ENCODE data around the gene PHF24. TPM values are rescaled to one million over a fixed set of nuclear protein-coding genes. Genes with fewer than 3 reads are reported as not detected.

Gene PHF24
- total RNA-seq, 1 experiment from 2014 or later: 0.47 TPM

DNA sequence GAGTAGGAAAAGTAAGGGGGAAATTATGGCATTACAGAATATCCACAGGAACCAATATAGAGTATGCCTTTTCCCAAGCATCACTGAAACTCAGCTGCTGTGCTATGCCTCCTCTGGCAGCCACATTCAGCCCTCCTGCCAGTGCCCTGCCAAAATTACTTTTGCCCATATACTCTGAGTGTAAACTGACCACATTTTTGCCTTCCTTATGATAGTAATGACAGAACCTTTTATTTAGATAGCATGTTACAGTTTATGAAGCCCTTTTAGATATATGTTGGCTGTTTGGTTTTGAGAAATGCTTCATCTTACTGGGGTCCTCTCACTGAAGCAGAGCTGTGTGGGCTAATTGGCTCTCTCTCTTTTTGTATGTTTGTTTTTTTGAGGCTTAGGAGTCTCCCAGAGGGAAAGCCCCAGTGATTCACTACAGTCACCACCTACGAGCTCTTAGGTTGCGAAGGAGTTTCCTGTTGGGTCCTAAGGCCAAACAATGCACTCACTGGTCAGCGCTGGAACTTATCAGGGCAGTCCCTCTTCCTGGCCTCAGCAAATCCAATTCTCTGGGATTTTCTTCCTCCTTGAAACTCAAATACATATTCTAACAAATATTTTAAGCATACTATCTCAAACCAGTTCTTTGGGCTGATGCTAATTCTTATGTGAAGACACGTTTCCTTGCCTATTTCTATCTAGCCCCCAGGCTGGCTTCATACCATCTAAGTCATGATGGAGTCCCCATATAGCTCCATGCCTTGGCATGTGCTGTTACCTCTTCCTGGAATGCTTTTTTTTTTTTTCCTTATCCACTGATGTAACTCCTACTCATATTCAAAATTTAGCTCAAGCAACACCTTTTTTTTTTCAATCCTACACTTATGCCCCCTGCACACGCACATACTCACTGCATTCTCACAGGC lies 3.7 kb downstream of the PHF24 start:
- intact Hi-C loops (cut with micrococcal nuclease): no loop called here
- POLR2A ChIA-PET: interaction anchor here (1.0 kb wide), 1 partner anchor 33 kb away, joined by 3 read pairs; no protein-coding TSS in a partner anchor
- CTCF ChIA-PET: interaction anchor here (0.9 to 1.5 kb wide), 3 partner anchors 23 to 259 kb away, joined by 3 read pairs; no protein-coding TSS in a partner anchor
- H3K9ac ChIP-seq (ENCODE audit: low read length): no peak overlapping the region
- RAD21 ChIA-PET (ENCODE audit: low non-redundant PET in 1 of 2, low total read pairs in 2 of 2, uncharacterized antibody in 2 of 2, unreplicated experiment in 2 of 2): no interaction called here
- no peaks in the 10 kb centered on the region for H4K20me1 ChIP-seq (ENCODE audit: insufficient read depth)
- TF ChIP-seq, protein P1, sequence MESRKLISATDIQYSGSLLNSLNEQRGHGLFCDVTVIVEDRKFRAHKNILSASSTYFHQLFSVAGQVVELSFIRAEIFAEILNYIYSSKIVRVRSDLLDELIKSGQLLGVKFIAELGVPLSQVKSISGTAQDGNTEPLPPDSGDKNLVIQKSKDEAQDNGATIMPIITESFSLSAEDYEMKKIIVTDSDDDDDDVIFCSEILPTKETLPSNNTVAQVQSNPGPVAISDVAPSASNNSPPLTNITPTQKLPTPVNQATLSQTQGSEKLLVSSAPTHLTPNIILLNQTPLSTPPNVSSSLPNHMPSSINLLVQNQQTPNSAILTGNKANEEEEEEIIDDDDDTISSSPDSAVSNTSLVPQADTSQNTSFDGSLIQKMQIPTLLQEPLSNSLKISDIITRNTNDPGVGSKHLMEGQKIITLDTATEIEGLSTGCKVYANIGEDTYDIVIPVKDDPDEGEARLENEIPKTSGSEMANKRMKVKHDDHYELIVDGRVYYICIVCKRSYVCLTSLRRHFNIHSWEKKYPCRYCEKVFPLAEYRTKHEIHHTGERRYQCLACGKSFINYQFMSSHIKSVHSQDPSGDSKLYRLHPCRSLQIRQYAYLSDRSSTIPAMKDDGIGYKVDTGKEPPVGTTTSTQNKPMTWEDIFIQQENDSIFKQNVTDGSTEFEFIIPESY (IDR thresholded peaks at IDR 0.05; ENCODE audit: extremely low read depth, insufficient replicate concordance, low read length): no peak
- TF ChIP-seq, protein P2, sequence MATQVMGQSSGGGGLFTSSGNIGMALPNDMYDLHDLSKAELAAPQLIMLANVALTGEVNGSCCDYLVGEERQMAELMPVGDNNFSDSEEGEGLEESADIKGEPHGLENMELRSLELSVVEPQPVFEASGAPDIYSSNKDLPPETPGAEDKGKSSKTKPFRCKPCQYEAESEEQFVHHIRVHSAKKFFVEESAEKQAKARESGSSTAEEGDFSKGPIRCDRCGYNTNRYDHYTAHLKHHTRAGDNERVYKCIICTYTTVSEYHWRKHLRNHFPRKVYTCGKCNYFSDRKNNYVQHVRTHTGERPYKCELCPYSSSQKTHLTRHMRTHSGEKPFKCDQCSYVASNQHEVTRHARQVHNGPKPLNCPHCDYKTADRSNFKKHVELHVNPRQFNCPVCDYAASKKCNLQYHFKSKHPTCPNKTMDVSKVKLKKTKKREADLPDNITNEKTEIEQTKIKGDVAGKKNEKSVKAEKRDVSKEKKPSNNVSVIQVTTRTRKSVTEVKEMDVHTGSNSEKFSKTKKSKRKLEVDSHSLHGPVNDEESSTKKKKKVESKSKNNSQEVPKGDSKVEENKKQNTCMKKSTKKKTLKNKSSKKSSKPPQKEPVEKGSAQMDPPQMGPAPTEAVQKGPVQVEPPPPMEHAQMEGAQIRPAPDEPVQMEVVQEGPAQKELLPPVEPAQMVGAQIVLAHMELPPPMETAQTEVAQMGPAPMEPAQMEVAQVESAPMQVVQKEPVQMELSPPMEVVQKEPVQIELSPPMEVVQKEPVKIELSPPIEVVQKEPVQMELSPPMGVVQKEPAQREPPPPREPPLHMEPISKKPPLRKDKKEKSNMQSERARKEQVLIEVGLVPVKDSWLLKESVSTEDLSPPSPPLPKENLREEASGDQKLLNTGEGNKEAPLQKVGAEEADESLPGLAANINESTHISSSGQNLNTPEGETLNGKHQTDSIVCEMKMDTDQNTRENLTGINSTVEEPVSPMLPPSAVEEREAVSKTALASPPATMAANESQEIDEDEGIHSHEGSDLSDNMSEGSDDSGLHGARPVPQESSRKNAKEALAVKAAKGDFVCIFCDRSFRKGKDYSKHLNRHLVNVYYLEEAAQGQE (IDR thresholded peaks at IDR 0.05; ENCODE audit: low read depth): no peak
- TF ChIP-seq, protein P3, sequence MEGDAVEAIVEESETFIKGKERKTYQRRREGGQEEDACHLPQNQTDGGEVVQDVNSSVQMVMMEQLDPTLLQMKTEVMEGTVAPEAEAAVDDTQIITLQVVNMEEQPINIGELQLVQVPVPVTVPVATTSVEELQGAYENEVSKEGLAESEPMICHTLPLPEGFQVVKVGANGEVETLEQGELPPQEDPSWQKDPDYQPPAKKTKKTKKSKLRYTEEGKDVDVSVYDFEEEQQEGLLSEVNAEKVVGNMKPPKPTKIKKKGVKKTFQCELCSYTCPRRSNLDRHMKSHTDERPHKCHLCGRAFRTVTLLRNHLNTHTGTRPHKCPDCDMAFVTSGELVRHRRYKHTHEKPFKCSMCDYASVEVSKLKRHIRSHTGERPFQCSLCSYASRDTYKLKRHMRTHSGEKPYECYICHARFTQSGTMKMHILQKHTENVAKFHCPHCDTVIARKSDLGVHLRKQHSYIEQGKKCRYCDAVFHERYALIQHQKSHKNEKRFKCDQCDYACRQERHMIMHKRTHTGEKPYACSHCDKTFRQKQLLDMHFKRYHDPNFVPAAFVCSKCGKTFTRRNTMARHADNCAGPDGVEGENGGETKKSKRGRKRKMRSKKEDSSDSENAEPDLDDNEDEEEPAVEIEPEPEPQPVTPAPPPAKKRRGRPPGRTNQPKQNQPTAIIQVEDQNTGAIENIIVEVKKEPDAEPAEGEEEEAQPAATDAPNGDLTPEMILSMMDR (IDR thresholded peaks at IDR 0.05 in 2 of 3, conservative IDR thresholded peaks at IDR 0.05 in 1 of 3; ENCODE audit: borderline replicate concordance in 1 of 3, insufficient read depth in 1 of 3, low read depth in 2 of 3, low read length in 2 of 3): no peak
- no peak for TF ChIP-seq ZFX (IDR thresholded peaks at IDR 0.05)
- H3K9me2 ChIP-seq (ENCODE audit: insufficient read depth): no peaks in the 10 kb centered on the region
- DNase-seq (ENCODE audit: low read depth, low spot score) (no peak), ATAC-seq (no peak)
- no peaks in the 10 kb centered on the region for H3K79me2 ChIP-seq (ENCODE audit: insufficient read depth, low read length)
- no peaks in the 10 kb centered on the region for H3K9me3 ChIP-seq (ENCODE audit: control insufficient read depth in 1 of 2, insufficient read depth in 1 of 2, low read depth in 1 of 2, low read length in 2 of 2)
- no peaks in the 10 kb centered on the region for H3K36me3 ChIP-seq (ENCODE audit: control insufficient read depth in 1 of 2, insufficient read depth in 2 of 2, low read length in 2 of 2)
- H2AFZ ChIP-seq (ENCODE audit: low read depth, low read length, poor library complexity, severe bottlenecking): no peak overlapping the region
- H3K27ac ChIP-seq (ENCODE audit: low read depth, low read length): no peak overlapping the region
- no peak overlapping the region for H3K4me3 ChIP-seq (replicated peaks in 1 of 2; ENCODE audit: low read depth in 1 of 2, low read length in 2 of 2)
- no peaks in the 10 kb centered on the region for H3K4me1 ChIP-seq (ENCODE audit: control insufficient read depth in 1 of 2, insufficient read depth in 2 of 2, low read length in 2 of 2)
- BruUV-seq (replicated peaks): no TSS peak
- H3K27me3 ChIP-seq (ENCODE audit: insufficient read depth, low read length): peaks cover 75% of the 10 kb centered on the region
- no peak overlapping the region for H3K4me2 ChIP-seq (ENCODE audit: low read length)
